Measurements from ENCODE around the gene CA6.
A peak's percentile ranks its signal among the peaks of the same experiment; 100 is the strongest.
"Not testable (repeated sequence)": the region's sequence is repeated elsewhere in the genome, so short reads cannot be mapped to it uniquely, and the experiment has no call there.

The CA6 gene

GRCh38 chr1:8985915-8986813, 40.5 kb downstream of the CA6 start:
- Histone ChIP-seq H3K9me3 (ENCODE audit: control insufficient read depth in 2 of 2, low read length in 2 of 2) (no peaks in the 10 kb centered on the region), H3K4me1 (ENCODE audit: control insufficient read depth in 2 of 2, insufficient read depth in 2 of 2, low read length in 2 of 2) (peaks cover 0 to 3% of the 10 kb centered on the region in 2 donors), H3K4me3 (ENCODE audit: low read length in 2 of 2) (no peak overlapping the region), H3K27ac (ENCODE audit: low read depth in 2 of 2, low read length in 2 of 2) (peak overlapping the region in 1 of 2 donors; percentile 3), H3K9ac (ENCODE audit: low read depth in 1 of 2, low read length in 2 of 2) (no peak overlapping the region), H3K27me3 (ENCODE audit: control insufficient read depth in 2 of 2, insufficient read depth in 2 of 2, low read length in 2 of 2) (no peaks in the 10 kb centered on the region), H3K36me3 (ENCODE audit: control insufficient read depth in 2 of 2, insufficient read depth in 2 of 2, low read length in 2 of 2) (no peaks in the 10 kb centered on the region)

DNA sequence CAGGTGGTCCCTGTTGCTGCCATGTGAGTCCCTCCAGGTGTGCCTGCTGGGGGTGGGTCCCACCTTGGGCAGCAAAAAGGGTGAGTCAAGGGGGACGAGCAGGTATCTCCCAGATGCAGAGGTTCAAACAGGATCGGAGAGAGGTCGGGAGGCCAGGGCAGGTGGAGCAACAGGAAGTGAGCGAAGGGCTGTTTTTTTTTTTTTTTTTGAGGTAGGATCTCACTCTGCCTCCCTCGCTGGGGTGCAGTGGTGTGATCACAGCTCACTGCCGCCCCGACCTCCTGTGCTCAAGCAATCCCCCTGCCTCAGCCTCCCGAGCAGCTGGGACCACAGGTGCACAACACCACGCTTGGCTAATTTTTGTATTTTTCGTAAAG, 41.1 kb downstream of the CA6 start:
- Histone ChIP-seq H3K36me3 (ENCODE audit: control insufficient read depth in 2 of 2, insufficient read depth in 2 of 2, low read length in 2 of 2) (no peaks in the 10 kb centered on the region), H3K9ac (ENCODE audit: low read depth in 1 of 2, low read length in 2 of 2) (no peak overlapping the region), H3K27me3 (ENCODE audit: control insufficient read depth in 2 of 2, insufficient read depth in 2 of 2, low read length in 2 of 2) (no peaks in the 10 kb centered on the region), H3K9me3 (ENCODE audit: control insufficient read depth in 2 of 2, low read length in 2 of 2) (no peaks in the 10 kb centered on the region), H3K27ac (ENCODE audit: low read depth in 2 of 2, low read length in 2 of 2) (no peak overlapping the region), H3K4me1 (ENCODE audit: control insufficient read depth in 2 of 2, insufficient read depth in 2 of 2, low read length in 2 of 2) (peaks cover 0 to 3% of the 10 kb centered on the region in 2 donors), H3K4me3 (ENCODE audit: low read length in 2 of 2) (no peak overlapping the region)

GRCh38 chr1:8987881-8988617, 42.4 kb downstream of the CA6 start:
- no peak overlapping the region for H3K4me3 ChIP-seq (ENCODE audit: low read length in 2 of 2)
- no peak overlapping the region for H3K27ac ChIP-seq (ENCODE audit: low read depth in 2 of 2, low read length in 2 of 2)
- no peaks in the 10 kb centered on the region for H3K27me3 ChIP-seq (ENCODE audit: control insufficient read depth in 2 of 2, insufficient read depth in 2 of 2, low read length in 2 of 2)

GRCh38 chr1:8988618-8988967, 42.9 kb downstream of the CA6 start:
- Histone ChIP-seq H3K9ac (ENCODE audit: low read depth in 1 of 2, low read length in 2 of 2) (no peak overlapping the region), H3K4me3 (ENCODE audit: low read length in 2 of 2) (no peak overlapping the region), H3K36me3 (ENCODE audit: control insufficient read depth in 2 of 2, insufficient read depth in 2 of 2, low read length in 2 of 2) (no peaks in the 10 kb centered on the region), H3K27me3 (ENCODE audit: control insufficient read depth in 2 of 2, insufficient read depth in 2 of 2, low read length in 2 of 2) (no peaks in the 10 kb centered on the region), H3K27ac (ENCODE audit: low read depth in 2 of 2, low read length in 2 of 2) (no peak overlapping the region), H3K9me3 (ENCODE audit: control insufficient read depth in 2 of 2, low read length in 2 of 2) (no peaks in the 10 kb centered on the region), H3K4me1 (ENCODE audit: control insufficient read depth in 2 of 2, insufficient read depth in 2 of 2, low read length in 2 of 2) (peaks cover 0 to 3% of the 10 kb centered on the region in 2 donors)

More at GRCh38 chr1:8987881-8988617, 42.4 kb downstream of the CA6 start:
- no peak overlapping the region for H3K9ac ChIP-seq (ENCODE audit: low read depth in 1 of 2, low read length in 2 of 2)
- no peaks in the 10 kb centered on the region for H3K36me3 ChIP-seq (ENCODE audit: control insufficient read depth in 2 of 2, insufficient read depth in 2 of 2, low read length in 2 of 2)
- peaks cover 0 to 3% of the 10 kb centered on the region in 2 donors for H3K4me1 ChIP-seq (ENCODE audit: control insufficient read depth in 2 of 2, insufficient read depth in 2 of 2, low read length in 2 of 2)
- H3K9me3 ChIP-seq (ENCODE audit: control insufficient read depth in 2 of 2, low read length in 2 of 2) = no peaks in the 10 kb centered on the region

DNA sequence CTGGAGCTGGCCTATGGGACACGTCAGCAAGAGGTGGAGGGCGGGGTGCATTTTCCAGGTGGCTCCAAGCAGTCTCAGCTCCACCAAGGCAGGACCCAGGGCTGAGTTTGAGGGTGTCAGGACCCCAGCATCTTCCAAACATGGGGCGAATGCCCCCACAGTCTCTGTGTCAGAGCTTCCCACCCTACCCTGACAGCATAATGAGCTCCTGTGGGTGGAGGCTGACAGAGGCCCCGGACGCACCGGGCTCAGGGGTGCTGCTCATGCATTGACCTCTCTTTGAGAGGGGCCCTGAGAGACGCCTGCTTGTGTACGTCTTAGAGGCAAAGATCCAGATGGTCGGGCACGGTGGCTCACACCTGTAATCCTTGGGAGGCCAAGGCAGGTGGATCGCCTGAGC, 43.4 kb downstream of the CA6 start:
- H3K9ac ChIP-seq (ENCODE audit: low read depth in 1 of 2, low read length in 2 of 2) = no peak overlapping the region
- peaks cover 0 to 3% of the 10 kb centered on the region in 2 donors for H3K4me1 ChIP-seq (ENCODE audit: control insufficient read depth in 2 of 2, insufficient read depth in 2 of 2, low read length in 2 of 2)
- no peaks in the 10 kb centered on the region for H3K36me3 ChIP-seq (ENCODE audit: control insufficient read depth in 2 of 2, insufficient read depth in 2 of 2, low read length in 2 of 2)
- H3K9me3 ChIP-seq (ENCODE audit: control insufficient read depth in 2 of 2, low read length in 2 of 2) = no peaks in the 10 kb centered on the region
- no peaks in the 10 kb centered on the region for H3K27me3 ChIP-seq (ENCODE audit: control insufficient read depth in 2 of 2, insufficient read depth in 2 of 2, low read length in 2 of 2)
- H3K27ac ChIP-seq (ENCODE audit: low read depth in 2 of 2, low read length in 2 of 2) = no peak overlapping the region
- no peak overlapping the region for H3K4me3 ChIP-seq (ENCODE audit: low read length in 2 of 2)

DNA sequence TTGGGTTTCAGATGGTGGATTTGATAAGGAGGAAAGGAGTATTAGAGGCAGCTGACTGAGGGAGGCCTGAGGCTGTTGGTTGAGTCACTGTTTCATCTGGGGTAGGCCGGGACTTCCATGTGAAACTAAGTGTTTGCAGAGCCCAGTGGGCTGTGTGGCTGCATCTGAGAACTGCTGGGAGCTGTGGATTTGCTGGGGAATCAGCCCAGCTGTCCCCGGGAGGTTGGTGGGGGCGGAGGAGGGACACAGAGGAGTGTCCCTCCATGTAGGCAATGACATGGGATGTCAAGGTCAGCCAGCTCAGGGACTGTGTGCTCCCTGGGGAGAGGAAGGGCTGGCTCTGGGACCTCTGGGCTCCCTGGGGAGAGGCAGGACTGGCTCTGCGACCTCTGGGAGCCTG, 44.2 kb downstream of the CA6 start:
- no peak overlapping the region for H3K4me3 ChIP-seq (ENCODE audit: low read length in 2 of 2)
- H3K4me1 ChIP-seq (ENCODE audit: control insufficient read depth in 2 of 2, insufficient read depth in 2 of 2, low read length in 2 of 2) = peaks cover 0 to 3% of the 10 kb centered on the region in 2 donors
- H3K27me3 ChIP-seq (ENCODE audit: control insufficient read depth in 2 of 2, insufficient read depth in 2 of 2, low read length in 2 of 2) = no peaks in the 10 kb centered on the region
- no peak overlapping the region for H3K27ac ChIP-seq (ENCODE audit: low read depth in 2 of 2, low read length in 2 of 2)
- H3K9ac ChIP-seq (ENCODE audit: low read depth in 1 of 2, low read length in 2 of 2) = no peak overlapping the region
- H3K9me3 ChIP-seq (ENCODE audit: control insufficient read depth in 2 of 2, low read length in 2 of 2) = no peaks in the 10 kb centered on the region
- H3K36me3 ChIP-seq (ENCODE audit: control insufficient read depth in 2 of 2, insufficient read depth in 2 of 2, low read length in 2 of 2) = no peaks in the 10 kb centered on the region

DNA sequence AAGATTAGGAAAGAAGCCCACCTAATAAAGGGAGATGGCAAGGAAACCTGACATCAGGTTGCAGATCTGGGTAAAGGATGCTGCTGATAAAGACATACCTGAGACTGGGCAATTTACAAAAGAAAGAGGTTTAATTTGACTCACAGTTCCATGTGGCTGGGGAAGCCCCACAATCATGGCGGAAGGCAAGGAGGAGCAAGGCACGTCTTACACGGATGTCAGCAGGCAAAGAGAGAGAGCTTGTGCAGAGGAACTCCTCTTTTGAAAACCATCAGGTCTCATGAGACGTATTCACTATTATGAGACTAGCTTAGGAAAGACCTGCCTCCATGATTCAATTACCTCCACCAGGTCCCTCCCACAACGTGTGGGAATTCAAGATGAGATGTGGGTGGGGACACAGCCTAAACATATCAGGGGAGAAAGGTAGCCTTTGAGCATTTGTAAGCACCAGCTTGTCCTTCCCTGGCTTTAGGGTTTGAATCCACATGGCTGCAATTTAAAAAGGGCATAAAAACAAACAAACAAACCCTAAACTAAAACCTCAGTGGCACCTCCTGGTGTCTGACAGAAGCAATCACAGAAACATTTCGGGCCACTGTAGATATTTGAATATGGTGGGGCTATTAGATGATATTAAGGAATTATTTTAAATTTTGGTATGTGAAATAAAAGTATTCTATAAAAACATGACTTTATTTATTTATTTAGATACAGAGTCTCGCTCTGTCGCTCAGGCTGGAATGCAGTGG, 47.4 kb downstream of the CA6 start:
- H3K4me1 ChIP-seq (ENCODE audit: control insufficient read depth in 2 of 2, insufficient read depth in 2 of 2, low read length in 2 of 2) = no peaks in the 10 kb centered on the region
- H3K9me3 ChIP-seq (ENCODE audit: control insufficient read depth in 2 of 2, low read length in 2 of 2) = no peaks in the 10 kb centered on the region
- no peak overlapping the region for H3K27ac ChIP-seq (ENCODE audit: low read depth in 2 of 2, low read length in 2 of 2)
- no peaks in the 10 kb centered on the region for H3K27me3 ChIP-seq (ENCODE audit: control insufficient read depth in 2 of 2, insufficient read depth in 2 of 2, low read length in 2 of 2)
- H3K9ac ChIP-seq (ENCODE audit: low read depth in 1 of 2, low read length in 2 of 2) = no peak overlapping the region
- no peak overlapping the region for H3K4me3 ChIP-seq (ENCODE audit: low read length in 2 of 2)
- no peaks in the 10 kb centered on the region for H3K36me3 ChIP-seq (ENCODE audit: control insufficient read depth in 2 of 2, insufficient read depth in 2 of 2, low read length in 2 of 2)

DNA sequence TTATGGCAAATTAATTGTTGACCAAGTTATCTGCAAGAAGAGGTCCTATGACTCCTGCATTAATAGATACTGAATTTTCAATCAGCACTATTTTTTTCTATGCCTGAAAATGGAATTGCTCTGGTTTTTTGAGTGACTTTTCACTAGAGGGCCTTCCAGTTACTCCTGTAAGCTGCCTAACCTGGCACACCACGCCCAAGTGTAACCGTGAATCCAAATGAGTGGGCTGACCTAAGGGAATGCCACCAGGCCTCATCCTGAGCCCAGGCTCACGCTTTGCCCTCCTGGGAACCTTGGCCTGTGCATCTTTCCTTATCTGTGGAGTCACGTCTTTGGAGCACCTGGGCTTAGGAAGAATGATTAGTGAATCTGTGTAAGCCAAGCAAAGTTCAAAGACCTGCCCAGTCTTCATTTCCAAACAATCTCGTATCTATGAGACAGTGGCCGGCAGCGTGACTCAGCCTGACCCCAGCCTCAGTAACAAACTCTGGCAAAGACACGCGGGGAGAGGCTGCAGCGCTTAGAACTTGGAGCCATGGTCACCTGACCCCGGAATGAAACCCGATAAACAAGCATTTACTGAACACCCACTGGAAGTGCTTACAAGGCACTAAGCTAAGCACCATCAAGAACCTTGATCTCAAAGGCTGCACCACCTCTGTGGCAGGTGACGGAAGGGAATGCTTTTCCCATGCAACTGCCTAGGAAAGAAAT, 48.5 kb downstream of the CA6 start:
- H3K9ac ChIP-seq (ENCODE audit: low read depth in 1 of 2, low read length in 2 of 2); H3K36me3 ChIP-seq (ENCODE audit: control insufficient read depth in 2 of 2, insufficient read depth in 2 of 2, low read length in 2 of 2); H3K9me3 ChIP-seq (ENCODE audit: control insufficient read depth in 2 of 2, low read length in 2 of 2); H3K4me1 ChIP-seq (ENCODE audit: control insufficient read depth in 2 of 2, insufficient read depth in 2 of 2, low read length in 2 of 2); H3K27me3 ChIP-seq (ENCODE audit: control insufficient read depth in 2 of 2, insufficient read depth in 2 of 2, low read length in 2 of 2); H3K4me3 ChIP-seq (ENCODE audit: low read length in 2 of 2); H3K27ac ChIP-seq (ENCODE audit: low read depth in 2 of 2, low read length in 2 of 2): not testable (repeated sequence)

DNA sequence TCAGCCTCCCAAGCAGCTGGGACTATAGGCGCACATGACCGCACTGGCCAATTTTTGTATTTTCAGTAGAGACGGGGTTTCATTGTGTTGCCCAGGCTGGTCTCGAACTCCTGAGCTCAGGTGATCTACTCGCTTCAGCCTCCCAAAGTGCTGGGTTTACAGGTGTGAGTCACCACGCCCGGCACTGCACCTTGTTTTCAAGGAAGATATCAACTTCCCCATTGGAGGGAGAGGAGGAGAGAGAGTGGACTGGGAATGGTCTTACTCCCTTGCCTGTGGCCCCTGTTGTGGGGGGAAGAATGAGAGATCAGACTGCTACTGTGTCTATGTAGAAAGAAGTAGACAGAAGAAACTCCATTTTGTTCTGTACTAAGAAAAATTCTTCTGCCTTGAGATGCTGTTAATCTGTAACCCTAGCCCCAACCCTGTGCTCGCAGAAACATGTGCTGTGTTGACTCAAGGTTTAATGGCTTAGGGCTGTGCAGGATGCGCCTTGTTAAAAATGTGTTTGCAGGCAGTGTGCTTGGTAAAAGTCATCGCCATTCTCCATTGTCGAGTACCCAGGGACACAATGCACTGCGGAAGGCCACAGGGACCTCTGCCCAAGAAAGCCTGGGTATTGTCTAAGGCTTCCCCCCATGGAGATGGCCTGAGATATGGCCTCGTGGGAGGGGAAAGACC, 56.0 kb downstream of the CA6 start:
- not testable (repeated sequence) for H3K27me3 ChIP-seq (ENCODE audit: control insufficient read depth in 2 of 2, insufficient read depth in 2 of 2, low read length in 2 of 2); H3K9me3 ChIP-seq (ENCODE audit: control insufficient read depth in 2 of 2, low read length in 2 of 2); H3K36me3 ChIP-seq (ENCODE audit: control insufficient read depth in 2 of 2, insufficient read depth in 2 of 2, low read length in 2 of 2); H3K9ac ChIP-seq (ENCODE audit: low read depth in 1 of 2, low read length in 2 of 2)
- H3K27ac ChIP-seq (ENCODE audit: low read depth in 2 of 2, low read length in 2 of 2) = peak overlapping the region; percentile 58 to 87
- peaks cover 0 to 17% of the 10 kb centered on the region in 2 donors for H3K4me1 ChIP-seq (ENCODE audit: control insufficient read depth in 2 of 2, insufficient read depth in 2 of 2, low read length in 2 of 2)
- peak overlapping the region in 1 of 2 donors; percentile 17 for H3K4me3 ChIP-seq (ENCODE audit: low read length in 2 of 2)

Data from mucosa of rectum (tissue), 2 donors.